Calu3 (cell line): ENCODE measurements around the gene PIK3R2. TPM values are rescaled to one million over a fixed set of nuclear protein-coding genes. Genes with fewer than 3 reads are reported as not detected.
"Not testable (repeated sequence)": the region's sequence is repeated elsewhere in the genome, so short reads cannot be mapped to it uniquely, and the experiment has no call there.

Experiments
- BruUV-seq: library from RNA; stranded (reverse); fragments of 400-500 nt; replicated peaks from 2 replicates; lab custom pipeline; 2021; lab: Mats Ljungman, UMichigan
- CTCF ChIA-PET: fragments of 300-600 bp; sonication (Branson Sonifier 250); formaldehyde crosslinking; loops from one replicate; lab custom pipeline; 2022; ENCODE audit warnings: antibody characterized with exemption; lab: Charles Lee
- DNase-seq: peaks from one replicate; pipeline ENCODE4 v3.0.0; 2022
- H3K27ac Mint-ChIP-seq: one replicate; pipeline ENCODE4 v1.8.0; 2022; ENCODE audit warnings: mixed read lengths; ENCODE audit not compliant: unreplicated experiment
- H3K27me3 Mint-ChIP-seq: one replicate; pipeline ENCODE4 v1.8.0; 2022; ENCODE audit warnings: mixed read lengths; ENCODE audit not compliant: unreplicated experiment
- H3K36me3 Mint-ChIP-seq: one replicate; pipeline ENCODE4 v1.8.0; 2022; ENCODE audit warnings: mild to moderate bottlenecking, moderate library complexity, mixed read lengths; ENCODE audit not compliant: insufficient read depth, unreplicated experiment
- H3K4me1 Mint-ChIP-seq: one replicate; pipeline ENCODE4 v1.8.0; 2022; ENCODE audit warnings: mild to moderate bottlenecking, low read depth, mixed read lengths; ENCODE audit not compliant: unreplicated experiment
- H3K4me3 Mint-ChIP-seq: one replicate; pipeline ENCODE4 v1.8.0; 2022; ENCODE audit warnings: mild to moderate bottlenecking, low read depth, moderate library complexity, mixed read lengths; ENCODE audit not compliant: unreplicated experiment
- H3K9me3 Mint-ChIP-seq: one replicate; pipeline ENCODE4 v1.8.0; 2022; ENCODE audit warnings: low read depth, mixed read lengths; ENCODE audit not compliant: unreplicated experiment
- CTCF ChIP-seq: fragments of 200-600 bp; IDR thresholded peaks from one replicate; pipeline ENCODE4 v1.8.0; 2022; ENCODE audit warnings: antibody characterized with exemption; ENCODE audit not compliant: unreplicated experiment
- intact Hi-C: fragments of 100-400 bp; cut with micrococcal nuclease; formaldehyde crosslinking; loops from one replicate; pipeline ENCODE4 v1.10.0; 2022; ENCODE audit not compliant: unreplicated experiment
- total RNA-seq: library from RNA; stranded (reverse); gene quantifications from 2 replicates; pipeline ENCODE4 v1.2.3, GENCODE V29; 2022

PIK3R2 gene
- total RNA-seq, 1 experiment from 2014 or later = 23.2 TPM

- H3K27me3 Mint-ChIP-seq = no peaks in the 10 kb centered on the region
- H3K36me3 Mint-ChIP-seq = peaks cover 39% of the 10 kb centered on the region
These were observed 5.5 kb downstream of the PIK3R2 start for GRCh38 chr19:18158467-18158866.

GRCh38 chr19:18159059-18159616 lies 6.2 kb downstream of the PIK3R2 start:
- H3K4me3 Mint-ChIP-seq, intact Hi-C loops, DNase-seq, H3K27me3 Mint-ChIP-seq, H3K9me3 Mint-ChIP-seq, BruUV-seq, H3K27ac Mint-ChIP-seq, CTCF ChIA-PET: not testable (repeated sequence)
- peaks cover 38% of the 10 kb centered on the region for H3K36me3 Mint-ChIP-seq
- peaks cover 13% of the 10 kb centered on the region for H3K4me1 Mint-ChIP-seq

More at GRCh38 chr19:18158467-18158866, 5.5 kb downstream of the PIK3R2 start:
- no peak for TF ChIP-seq CTCF
- DNase-seq = no peak
- Mint-ChIP-seq H3K27ac (no peak overlapping the region), H3K4me1 (peaks cover 19% of the 10 kb centered on the region), H3K4me3 (no peak overlapping the region), H3K9me3 (no peaks in the 10 kb centered on the region)
- intact Hi-C loops = no loop called here
- CTCF ChIA-PET = no interaction called here
- no TSS peak for BruUV-seq

GRCh38 chr19:18159810-18160209 lies 6.8 kb downstream of the PIK3R2 start:
- CTCF ChIA-PET = no interaction called here
- no peak overlapping the region for H3K4me3 Mint-ChIP-seq
- no peaks in the 10 kb centered on the region for H3K27me3 Mint-ChIP-seq
- BruUV-seq = no TSS peak
- no peak for TF ChIP-seq CTCF
- peaks cover 33% of the 10 kb centered on the region for H3K36me3 Mint-ChIP-seq
- DNase-seq = no peak
- H3K4me1 Mint-ChIP-seq = peaks cover 8% of the 10 kb centered on the region
- H3K9me3 Mint-ChIP-seq = no peaks in the 10 kb centered on the region
- H3K27ac Mint-ChIP-seq = no peak overlapping the region
- intact Hi-C loops = no loop called here

GRCh38 chr19:18160493-18160970 lies 7.6 kb downstream of the PIK3R2 start:
- DNase-seq = no peak
- H3K27me3 Mint-ChIP-seq = no peaks in the 10 kb centered on the region
- BruUV-seq = no TSS peak
- no peaks in the 10 kb centered on the region for H3K9me3 Mint-ChIP-seq
- intact Hi-C loops = no loop called here
- H3K4me1 Mint-ChIP-seq = peaks cover 8% of the 10 kb centered on the region
- no peak for TF ChIP-seq CTCF
- H3K36me3 Mint-ChIP-seq = peaks cover 34% of the 10 kb centered on the region
- no peak overlapping the region for H3K4me3 Mint-ChIP-seq
- no peak overlapping the region for H3K27ac Mint-ChIP-seq
- CTCF ChIA-PET = interaction anchor here (0.7 kb wide), 2 partner anchors 23 to 224 kb away, joined by 3 read pairs; no protein-coding TSS in a partner anchor
